ENCODE data around the gene LYST.

- TF ChIP-seq CTCF (IDR thresholded peaks at IDR 0.05; ENCODE audit: poor library complexity) = no peak
- TF ChIP-seq EZH2 (IDR thresholded peaks at IDR 0.05; ENCODE audit: borderline replicate concordance) = no peak
These were observed 196.4 kb downstream of the LYST start for GRCh38 chr1:235670157-235670776.

Data from hepatocyte (in vitro differentiated cells).